Loucy (cell line): ENCODE results near the gene SKI.

Experiments used
- H2AFZ ChIP-seq: fragments of 200-600 bp; sonication (generic); 2 replicates; pipeline ENCODE4 v1.6.0; 2016; ENCODE audit warnings: antibody characterized with exemption, mild to moderate bottlenecking, low read length, moderate library complexity
- H3F3A ChIP-seq: fragments of 200-600 bp; 2 replicates; pipeline ENCODE4 v1.6.0; 2016; ENCODE audit warnings: antibody characterized with exemption, low read depth, mild to moderate bottlenecking
- H3K27me3 ChIP-seq: fragments of 200-600 bp; sonication (generic); 2 replicates; pipeline ENCODE4 v1.6.1; 2014; ENCODE audit warnings: low read length, mild to moderate bottlenecking; ENCODE audit not compliant: insufficient read depth, poor library complexity, severe bottlenecking
- H3K36me3 ChIP-seq: fragments of 200-600 bp; sonication (generic); 2 replicates; pipeline ENCODE4 v1.6.1; 2016; ENCODE audit warnings: low read length; ENCODE audit not compliant: insufficient read depth
- H3K4me1 ChIP-seq: fragments of 200-600 bp; sonication (generic); 2 replicates; pipeline ENCODE4 v1.5.1; 2014; ENCODE audit warnings: low read length, mild to moderate bottlenecking; ENCODE audit not compliant: insufficient read depth, poor library complexity, severe bottlenecking
- H3K4me2 ChIP-seq: fragments of 200-600 bp; sonication (generic); 2 replicates; pipeline ENCODE4 v1.6.0; 2014; ENCODE audit warnings: antibody characterized with exemption, low read length, low read depth, mild to moderate bottlenecking; ENCODE audit not compliant: poor library complexity, severe bottlenecking
- H3K4me3 ChIP-seq: fragments of 200-600 bp; sonication (generic); 2 replicates; pipeline ENCODE4 v1.5.1; 2014; ENCODE audit warnings: low read length, mild to moderate bottlenecking, mixed read lengths; ENCODE audit not compliant: poor library complexity, severe bottlenecking
- H3K79me2 ChIP-seq: fragments of 200-600 bp; sonication (generic); 2 replicates; pipeline ENCODE4 v1.6.1; 2014; ENCODE audit warnings: low read length; ENCODE audit not compliant: insufficient read depth
- H3K9ac ChIP-seq: fragments of 200-600 bp; sonication (generic); 2 replicates; pipeline ENCODE4 v1.6.0; 2014; ENCODE audit warnings: mild to moderate bottlenecking, low read depth, low read length, moderate library complexity; ENCODE audit not compliant: poor library complexity, severe bottlenecking
- H3K9me2 ChIP-seq: fragments of 200-600 bp; sonication (generic); replicated peaks from 2 replicates; pipeline ENCODE4 v1.6.1; 2016; ENCODE audit warnings: low read depth, low read length, mixed read lengths
- H3K9me3 ChIP-seq: fragments of 200-600 bp; sonication (generic); 2 replicates; pipeline ENCODE4 v1.6.1; 2014; ENCODE audit warnings: mild to moderate bottlenecking, antibody characterized with exemption, low read length, low read depth; ENCODE audit not compliant: insufficient read depth
- H4K20me1 ChIP-seq: fragments of 200-600 bp; sonication (generic); 2 replicates; pipeline ENCODE4 v1.6.0; 2014; ENCODE audit warnings: antibody characterized with exemption, low read length, mild to moderate bottlenecking; ENCODE audit not compliant: insufficient read depth, poor library complexity, severe bottlenecking
- EZH2phosphoT487 ChIP-seq: fragments of 200-600 bp; IDR thresholded peaks from 2 replicates; pipeline ENCODE4 v1.6.1; 2018; ENCODE audit warnings: antibody characterized with exemption, mild to moderate bottlenecking, moderate library complexity, borderline replicate concordance
- TF ChIP-seq, protein P1 (sequence below): fragments of 200-600 bp; sonication (generic); conservative IDR thresholded peaks from 2 replicates; pipeline ENCODE4 v1.5.1; 2014; ENCODE audit warnings: mild to moderate bottlenecking, antibody characterized with exemption, low read length

Gene SKI

DNA sequence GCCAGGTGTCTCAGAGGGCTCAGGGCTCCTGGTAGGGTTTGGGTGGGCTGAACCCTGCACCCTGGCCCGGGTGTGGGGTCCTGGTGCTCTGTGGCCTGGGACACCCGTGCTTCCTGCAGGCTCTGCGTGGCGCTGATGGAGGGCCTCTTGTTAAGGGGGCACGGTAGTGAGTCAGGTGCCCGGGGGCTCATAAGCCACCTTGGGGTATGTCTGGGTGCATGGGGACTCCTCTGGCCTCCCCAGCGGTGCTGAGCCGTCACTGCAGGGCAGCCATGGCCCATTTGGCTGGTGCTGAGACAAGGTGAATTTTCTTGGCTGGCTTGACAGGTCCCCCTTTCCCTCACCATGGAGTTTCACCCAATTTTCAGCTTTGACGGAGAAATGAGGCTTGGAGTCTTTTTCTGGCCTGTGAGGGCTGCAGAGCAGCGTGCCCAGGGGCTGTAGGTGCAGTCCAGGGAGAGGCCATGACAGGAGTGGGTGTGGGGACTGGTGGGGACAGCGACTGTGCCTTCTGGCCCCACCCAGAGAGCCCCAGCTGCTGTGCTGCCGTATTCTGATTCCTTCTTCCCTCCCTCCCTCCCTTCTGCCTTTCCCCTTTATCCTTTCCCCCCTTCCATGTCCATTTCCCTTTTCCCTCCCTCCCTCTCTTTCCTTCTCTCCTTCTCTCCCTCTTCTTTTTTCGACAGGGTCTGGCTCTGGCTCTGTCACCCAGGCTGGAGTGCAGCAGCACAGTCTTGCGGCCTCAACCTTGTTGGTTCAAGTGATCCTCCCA lies 40.4 kb downstream of the SKI start:
- no peaks in the 10 kb centered on the region for H3K36me3 ChIP-seq
- H4K20me1 ChIP-seq: no peaks in the 10 kb centered on the region
- H2AFZ ChIP-seq: no peak overlapping the region
- H3K4me1 ChIP-seq: peaks cover 13% of the 10 kb centered on the region
- peaks cover 93% of the 10 kb centered on the region for H3K79me2 ChIP-seq
- H3K27me3 ChIP-seq: no peaks in the 10 kb centered on the region
- no peaks in the 10 kb centered on the region for H3K9me2 ChIP-seq
- H3F3A ChIP-seq: no peaks in the 10 kb centered on the region
- no peaks in the 10 kb centered on the region for H3K9me3 ChIP-seq
- H3K4me2 ChIP-seq: no peak overlapping the region
- TF ChIP-seq EZH2phosphoT487: no peak
- TF ChIP-seq, protein P1, sequence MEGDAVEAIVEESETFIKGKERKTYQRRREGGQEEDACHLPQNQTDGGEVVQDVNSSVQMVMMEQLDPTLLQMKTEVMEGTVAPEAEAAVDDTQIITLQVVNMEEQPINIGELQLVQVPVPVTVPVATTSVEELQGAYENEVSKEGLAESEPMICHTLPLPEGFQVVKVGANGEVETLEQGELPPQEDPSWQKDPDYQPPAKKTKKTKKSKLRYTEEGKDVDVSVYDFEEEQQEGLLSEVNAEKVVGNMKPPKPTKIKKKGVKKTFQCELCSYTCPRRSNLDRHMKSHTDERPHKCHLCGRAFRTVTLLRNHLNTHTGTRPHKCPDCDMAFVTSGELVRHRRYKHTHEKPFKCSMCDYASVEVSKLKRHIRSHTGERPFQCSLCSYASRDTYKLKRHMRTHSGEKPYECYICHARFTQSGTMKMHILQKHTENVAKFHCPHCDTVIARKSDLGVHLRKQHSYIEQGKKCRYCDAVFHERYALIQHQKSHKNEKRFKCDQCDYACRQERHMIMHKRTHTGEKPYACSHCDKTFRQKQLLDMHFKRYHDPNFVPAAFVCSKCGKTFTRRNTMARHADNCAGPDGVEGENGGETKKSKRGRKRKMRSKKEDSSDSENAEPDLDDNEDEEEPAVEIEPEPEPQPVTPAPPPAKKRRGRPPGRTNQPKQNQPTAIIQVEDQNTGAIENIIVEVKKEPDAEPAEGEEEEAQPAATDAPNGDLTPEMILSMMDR: no peak
- H3K9ac ChIP-seq: no peak overlapping the region
- H3K4me3 ChIP-seq: no peak overlapping the region

DNA sequence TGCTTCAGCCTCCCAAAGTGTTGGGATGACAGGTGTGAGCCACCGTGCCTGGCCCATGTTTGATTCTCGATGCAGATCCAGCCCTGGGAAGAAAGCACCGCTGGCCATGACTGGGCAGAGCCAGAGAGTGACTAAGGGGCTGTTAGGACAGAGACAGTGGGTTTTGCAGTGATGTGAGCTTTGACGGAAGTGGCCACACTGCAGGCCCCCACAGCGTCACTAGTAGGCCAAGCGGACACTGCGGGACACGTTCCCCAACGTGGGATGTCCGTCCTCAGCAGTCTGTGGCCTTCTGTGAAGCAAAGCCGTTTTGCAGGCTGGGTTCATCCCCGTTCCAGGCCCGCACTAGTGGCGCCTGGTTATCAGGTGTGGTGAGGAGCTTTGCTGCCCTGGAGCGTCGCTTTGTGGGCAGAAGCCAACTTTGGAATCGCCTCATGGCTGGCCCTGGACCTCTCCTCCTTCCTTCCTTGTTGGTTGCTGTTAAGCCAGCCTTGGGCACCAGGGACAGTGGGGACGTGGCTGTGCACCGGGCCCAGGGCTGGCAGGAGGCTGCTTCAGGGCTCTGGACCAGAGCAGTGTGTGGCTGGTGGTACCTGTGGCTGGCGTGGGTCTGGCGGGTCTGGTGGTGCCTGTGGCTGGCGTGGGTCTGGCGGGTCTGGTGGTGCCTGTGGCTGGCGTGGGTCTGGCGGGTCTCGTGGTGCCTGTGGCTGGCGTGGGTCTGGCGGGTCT lies 41.2 kb downstream of the SKI start:
- no peak overlapping the region for H2AFZ ChIP-seq
- H3F3A ChIP-seq: no peaks in the 10 kb centered on the region
- H3K9me2 ChIP-seq: no peaks in the 10 kb centered on the region
- peaks cover 15% of the 10 kb centered on the region for H3K4me1 ChIP-seq
- no peaks in the 10 kb centered on the region for H3K9me3 ChIP-seq
- H4K20me1 ChIP-seq: no peaks in the 10 kb centered on the region
- H3K27me3 ChIP-seq: no peaks in the 10 kb centered on the region
- no peak overlapping the region for H3K4me3 ChIP-seq
- H3K9ac ChIP-seq: no peak overlapping the region
- H3K4me2 ChIP-seq: no peak overlapping the region
- no peak for TF ChIP-seq EZH2phosphoT487
- TF ChIP-seq, protein P1: no peak
- no peaks in the 10 kb centered on the region for H3K36me3 ChIP-seq
- H3K79me2 ChIP-seq: peaks cover 97% of the 10 kb centered on the region

DNA sequence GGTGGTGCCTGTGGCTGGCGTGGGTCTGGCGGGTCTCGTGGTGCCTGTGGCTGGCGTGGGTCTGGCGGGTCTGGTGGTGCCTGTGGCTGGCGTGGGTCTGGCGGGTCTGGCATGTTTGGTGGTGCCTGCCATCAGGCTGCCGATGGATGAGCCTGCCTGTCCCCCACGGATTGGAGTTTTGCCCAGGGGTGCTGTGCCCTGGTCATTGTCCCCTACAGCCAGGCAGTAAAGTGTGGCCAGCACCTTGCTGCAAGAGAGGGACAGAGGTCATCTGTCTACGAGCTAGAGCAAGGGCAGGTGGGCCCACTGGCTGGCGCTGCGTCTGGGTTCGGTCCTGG lies 41.8 kb downstream of the SKI start:
- Histone ChIP-seq H3K4me2 (no peak overlapping the region), H3K9me2 (no peaks in the 10 kb centered on the region), H2AFZ (no peak overlapping the region), H3K4me1 (peaks cover 19% of the 10 kb centered on the region), H3K4me3 (no peak overlapping the region), H4K20me1 (no peaks in the 10 kb centered on the region), H3K36me3 (no peaks in the 10 kb centered on the region), H3K9me3 (no peaks in the 10 kb centered on the region), H3F3A (no peaks in the 10 kb centered on the region), H3K9ac (no peak overlapping the region), H3K27me3 (no peaks in the 10 kb centered on the region), H3K79me2 (peaks cover 97% of the 10 kb centered on the region)
- no peak for TF ChIP-seq EZH2phosphoT487
- TF ChIP-seq, protein P1: no peak
